ENCODE measurements around the gene NPTX1.

DNA sequence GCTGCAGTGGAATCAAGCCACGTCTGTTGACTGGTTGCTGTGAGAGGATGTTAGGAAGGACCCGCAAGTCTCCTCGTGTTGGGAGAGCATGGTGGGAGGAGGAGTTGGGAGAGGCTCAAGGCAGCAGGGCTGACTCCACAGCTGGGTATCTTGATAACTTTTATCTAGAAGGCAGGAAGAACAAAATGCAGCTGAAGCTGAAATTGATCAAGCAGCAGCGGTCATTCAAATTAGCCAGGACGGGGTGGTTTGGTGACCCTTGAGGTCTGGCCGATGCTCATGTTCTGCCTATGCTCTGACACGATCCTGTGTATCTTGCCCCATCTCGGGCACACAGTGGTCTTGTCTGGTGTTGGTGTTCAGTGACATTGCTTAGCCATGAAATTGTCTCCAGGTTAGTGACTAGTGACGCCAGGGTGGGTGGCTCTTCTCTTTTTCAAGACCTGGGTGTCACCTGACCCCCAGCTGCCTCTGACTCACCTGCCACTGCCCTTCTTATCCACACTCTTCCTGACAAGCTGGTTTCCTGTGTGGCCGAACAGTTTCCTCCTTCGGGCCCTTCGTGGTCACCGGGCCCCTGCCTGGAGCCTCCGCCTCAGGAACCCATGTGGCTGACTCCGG lies 19.1 kb downstream of the NPTX1 start:
- TF ChIP-seq, protein P1, sequence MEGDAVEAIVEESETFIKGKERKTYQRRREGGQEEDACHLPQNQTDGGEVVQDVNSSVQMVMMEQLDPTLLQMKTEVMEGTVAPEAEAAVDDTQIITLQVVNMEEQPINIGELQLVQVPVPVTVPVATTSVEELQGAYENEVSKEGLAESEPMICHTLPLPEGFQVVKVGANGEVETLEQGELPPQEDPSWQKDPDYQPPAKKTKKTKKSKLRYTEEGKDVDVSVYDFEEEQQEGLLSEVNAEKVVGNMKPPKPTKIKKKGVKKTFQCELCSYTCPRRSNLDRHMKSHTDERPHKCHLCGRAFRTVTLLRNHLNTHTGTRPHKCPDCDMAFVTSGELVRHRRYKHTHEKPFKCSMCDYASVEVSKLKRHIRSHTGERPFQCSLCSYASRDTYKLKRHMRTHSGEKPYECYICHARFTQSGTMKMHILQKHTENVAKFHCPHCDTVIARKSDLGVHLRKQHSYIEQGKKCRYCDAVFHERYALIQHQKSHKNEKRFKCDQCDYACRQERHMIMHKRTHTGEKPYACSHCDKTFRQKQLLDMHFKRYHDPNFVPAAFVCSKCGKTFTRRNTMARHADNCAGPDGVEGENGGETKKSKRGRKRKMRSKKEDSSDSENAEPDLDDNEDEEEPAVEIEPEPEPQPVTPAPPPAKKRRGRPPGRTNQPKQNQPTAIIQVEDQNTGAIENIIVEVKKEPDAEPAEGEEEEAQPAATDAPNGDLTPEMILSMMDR (IDR thresholded peaks at IDR 0.05) = no peak
- TF ChIP-seq POLR2A (IDR thresholded peaks at IDR 0.05) = no peak

Data from lower leg skin (tissue), 3 donors.